ENCODE results near the gene CD38. TPM values are rescaled to one million over a fixed set of nuclear protein-coding genes. Genes with fewer than 3 reads are reported as not detected.

CD38 gene
- total and polyA plus RNA-seq, 5 experiments from 2014 or later: 1.4 to 7.7 (median 3.2) TPM

- DNase-seq (no peak), ATAC-seq (no peak)
- Mint-ChIP-seq H3K27ac (no peak overlapping the region), H3K36me3 (no peaks in the 10 kb centered on the region), H3K9me3 (peaks cover 0 to 8% (median 0%) of the 10 kb centered on the region in 9 donors), H3K4me1 (peaks cover 0 to 7% (median 2%) of the 10 kb centered on the region in 4 donors), H3K27me3 (peaks cover 0 to 18% (median 1%) of the 10 kb centered on the region in 5 donors), H3K4me3 (no peak overlapping the region)
- POLR2A ChIA-PET: no interaction called here
Measured at GRCh38 chr4:15881820-15882219, 103.7 kb downstream of the CD38 start.

- no peaks in the 10 kb centered on the region for H3K36me3 Mint-ChIP-seq
- H3K27ac Mint-ChIP-seq: no peak overlapping the region
- peaks cover 0 to 18% (median 1%) of the 10 kb centered on the region in 5 donors for H3K27me3 Mint-ChIP-seq
- POLR2A ChIA-PET: interaction anchor here (1.2 kb wide), 1 partner anchor 119 kb away, joined by 3 read pairs; no protein-coding TSS in a partner anchor
- peak; percentile 61 to 64 for ATAC-seq
- H3K4me1 Mint-ChIP-seq: peaks cover 0 to 7% (median 2%) of the 10 kb centered on the region in 4 donors
- peaks cover 0 to 7% (median 0%) of the 10 kb centered on the region in 9 donors for H3K9me3 Mint-ChIP-seq
- peak; percentile 8 to 66 (median 36) for DNase-seq
- no peak overlapping the region for H3K4me3 Mint-ChIP-seq
Measured at GRCh38 chr4:15882675-15883086, 104.6 kb downstream of the CD38 start.

GRCh38 chr4:15883610-15884243 is 105.6 kb downstream of the CD38 start:
- POLR2A ChIA-PET: interaction anchor here (0.6 kb wide), 1 partner anchor 81 kb away, joined by 4 read pairs; no protein-coding TSS in a partner anchor
- Mint-ChIP-seq H3K9me3 (no peaks in the 10 kb centered on the region), H3K4me1 (peaks cover 0 to 7% (median 2%) of the 10 kb centered on the region in 4 donors), H3K27me3 (peaks cover 0 to 18% (median 1%) of the 10 kb centered on the region in 5 donors), H3K27ac (no peak overlapping the region), H3K36me3 (no peaks in the 10 kb centered on the region), H3K4me3 (no peak overlapping the region)
- ATAC-seq: no peak
- DNase-seq: no peak

- Mint-ChIP-seq H3K4me3 (no peak overlapping the region), H3K27ac (no peak overlapping the region), H3K36me3 (no peaks in the 10 kb centered on the region), H3K9me3 (no peaks in the 10 kb centered on the region), H3K27me3 (peaks cover 0 to 18% (median 1%) of the 10 kb centered on the region in 5 donors), H3K4me1 (peaks cover 0 to 7% (median 2%) of the 10 kb centered on the region in 4 donors)
- ATAC-seq (no peak), DNase-seq (no peak)
- POLR2A ChIA-PET: interaction anchor here (0.5 kb wide), 1 partner anchor 9 kb away, joined by 3 read pairs; no protein-coding TSS in a partner anchor
Measured at GRCh38 chr4:15884666-15885065, 106.5 kb downstream of the CD38 start.

- peaks cover 0 to 18% (median 1%) of the 10 kb centered on the region in 5 donors for H3K27me3 Mint-ChIP-seq
- peaks cover 0 to 7% (median 2%) of the 10 kb centered on the region in 4 donors for H3K4me1 Mint-ChIP-seq
- H3K36me3 Mint-ChIP-seq: no peaks in the 10 kb centered on the region
- ATAC-seq (no peak), DNase-seq (no peak)
- H3K9me3 Mint-ChIP-seq: no peaks in the 10 kb centered on the region
- POLR2A ChIA-PET: no interaction called here
- H3K27ac Mint-ChIP-seq: no peak overlapping the region
- H3K4me3 Mint-ChIP-seq: no peak overlapping the region
Measured at GRCh38 chr4:15885422-15885821, 107.3 kb downstream of the CD38 start.

- DNase-seq (no peak), ATAC-seq (no peak)
- H3K9me3 Mint-ChIP-seq: no peaks in the 10 kb centered on the region
Measured at GRCh38 chr4:15888515-15888914, 110.4 kb downstream of the CD38 start.

GRCh38 chr4:15890246-15890829 is 112.2 kb downstream of the CD38 start:
- Mint-ChIP-seq H3K27ac (no peak overlapping the region), H3K4me1 (peaks cover 0 to 4% (median 0%) of the 10 kb centered on the region in 4 donors), H3K9me3 (no peaks in the 10 kb centered on the region), H3K36me3 (no peaks in the 10 kb centered on the region), H3K27me3 (peaks cover 0 to 5% (median 0%) of the 10 kb centered on the region in 5 donors), H3K4me3 (no peak overlapping the region)
- ATAC-seq (no peak), DNase-seq (no peak)
- POLR2A ChIA-PET: no interaction called here

More at GRCh38 chr4:15888515-15888914, 110.4 kb downstream of the CD38 start:
- Mint-ChIP-seq H3K27ac (no peak overlapping the region), H3K36me3 (no peaks in the 10 kb centered on the region), H3K27me3 (peaks cover 0 to 6% (median 0%) of the 10 kb centered on the region in 5 donors), H3K4me3 (no peak overlapping the region), H3K4me1 (peaks cover 0 to 4% (median 0%) of the 10 kb centered on the region in 4 donors)
- POLR2A ChIA-PET: no interaction called here

GRCh38 chr4:15891312-15891711 is 113.2 kb downstream of the CD38 start:
- Mint-ChIP-seq H3K27me3 (peaks cover 0 to 8% (median 0%) of the 10 kb centered on the region in 5 donors), H3K27ac (no peak overlapping the region), H3K4me1 (peaks cover 0 to 4% (median 0%) of the 10 kb centered on the region in 4 donors), H3K9me3 (no peaks in the 10 kb centered on the region), H3K36me3 (no peaks in the 10 kb centered on the region), H3K4me3 (no peak overlapping the region)
- DNase-seq (no peak), ATAC-seq (no peak)
- POLR2A ChIA-PET: no interaction called here

- Mint-ChIP-seq H3K4me3 (no peak overlapping the region), H3K27ac (no peak overlapping the region), H3K27me3 (peaks cover 2 to 17% (median 12%) of the 10 kb centered on the region in 5 donors), H3K9me3 (no peaks in the 10 kb centered on the region), H3K4me1 (peaks cover 0 to 4% (median 0%) of the 10 kb centered on the region in 4 donors), H3K36me3 (no peaks in the 10 kb centered on the region)
- POLR2A ChIA-PET: no interaction called here
- DNase-seq: no peak
- no peak for ATAC-seq
Measured at GRCh38 chr4:15893962-15894361, 115.8 kb downstream of the CD38 start.

- Mint-ChIP-seq H3K36me3 (no peaks in the 10 kb centered on the region), H3K9me3 (no peaks in the 10 kb centered on the region), H3K4me3 (no peak overlapping the region), H3K4me1 (peaks cover 0 to 4% (median 0%) of the 10 kb centered on the region in 4 donors), H3K27me3 (peaks cover 4 to 17% (median 12%) of the 10 kb centered on the region in 5 donors), H3K27ac (no peak overlapping the region)
- DNase-seq (no peak), ATAC-seq (no peak)
- POLR2A ChIA-PET: no interaction called here
Measured at GRCh38 chr4:15894393-15894792, 116.3 kb downstream of the CD38 start.

- peaks cover 6 to 19% (median 12%) of the 10 kb centered on the region in 5 donors for H3K27me3 Mint-ChIP-seq
- peaks cover 0 to 4% (median 0%) of the 10 kb centered on the region in 4 donors for H3K4me1 Mint-ChIP-seq
- no peak for ATAC-seq
- H3K27ac Mint-ChIP-seq: no peak overlapping the region
- H3K4me3 Mint-ChIP-seq: no peak overlapping the region
- no peak for DNase-seq
- POLR2A ChIA-PET: interaction anchor here (0.7 kb wide), 1 partner anchor 654 kb away, joined by 8 read pairs; no protein-coding TSS in a partner anchor
- H3K9me3 Mint-ChIP-seq: no peaks in the 10 kb centered on the region
- no peaks in the 10 kb centered on the region for H3K36me3 Mint-ChIP-seq
Measured at GRCh38 chr4:15894921-15895916, 117.1 kb downstream of the CD38 start.

GRCh38 chr4:15897577-15897976 is 119.4 kb downstream of the CD38 start:
- Mint-ChIP-seq H3K9me3 (no peaks in the 10 kb centered on the region), H3K4me1 (no peaks in the 10 kb centered on the region), H3K27ac (no peak overlapping the region), H3K36me3 (no peaks in the 10 kb centered on the region), H3K4me3 (no peak overlapping the region), H3K27me3 (peaks cover 6 to 32% (median 16%) of the 10 kb centered on the region in 5 donors)
- no peak for DNase-seq
- POLR2A ChIA-PET: no interaction called here
- no peak for ATAC-seq

Measured in naive thymus-derived CD8-positive, alpha-beta T cell (primary cell).